ENCODE measurements around the gene DYNC2H1.

DNA sequence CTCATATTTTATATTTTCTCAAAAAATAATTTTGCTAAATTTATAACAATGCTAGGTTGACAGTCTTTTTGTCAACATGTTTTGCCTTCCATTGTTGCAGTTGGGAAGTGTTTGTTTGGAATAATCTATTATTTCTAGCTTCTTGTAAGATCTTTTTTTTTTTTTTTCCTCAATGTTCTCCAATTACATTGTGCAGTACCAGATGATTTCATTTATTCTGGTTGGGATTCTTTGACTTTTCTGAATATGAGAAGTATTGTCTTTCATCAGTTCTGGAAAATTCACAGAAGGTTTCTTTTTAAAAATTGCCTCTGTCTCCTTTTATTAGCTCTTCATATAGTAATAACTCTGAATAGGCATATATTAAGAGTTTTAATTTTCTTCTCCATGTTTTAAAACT is 245.4 kb downstream of the DYNC2H1 start:
- TF ChIP-seq CTCF (IDR thresholded peaks at IDR 0.05) (no peak), POLR2A (IDR thresholded peaks at IDR 0.05) (no peak)

Measured in adrenal gland (tissue), 5 donors.